NCI-H345 (cell line): ENCODE results near the gene SLF1.
"Not testable (repeated sequence)": the region's sequence is repeated elsewhere in the genome, so short reads cannot be mapped to it uniquely, and the experiment has no call there.

ENCODE experiments used
- DNase-seq: peaks from one replicate; lab custom pipeline; 2025; lab: John Stamatoyannopoulos, UW

Gene SLF1

GRCh38 chr5:94618493-94619328 is at the start of gene SLF1, which contains the start of gene KIAA0825:
SLF1 (plus strand) TSS chr5:94618669; CDS start chr5:94628811, 10,142 bp downstream.
KIAA0825 (minus strand) TSS chr5:94618604; CDS start chr5:94537126, 81,478 bp downstream.
- peak; percentile 89 for DNase-seq

DNA sequence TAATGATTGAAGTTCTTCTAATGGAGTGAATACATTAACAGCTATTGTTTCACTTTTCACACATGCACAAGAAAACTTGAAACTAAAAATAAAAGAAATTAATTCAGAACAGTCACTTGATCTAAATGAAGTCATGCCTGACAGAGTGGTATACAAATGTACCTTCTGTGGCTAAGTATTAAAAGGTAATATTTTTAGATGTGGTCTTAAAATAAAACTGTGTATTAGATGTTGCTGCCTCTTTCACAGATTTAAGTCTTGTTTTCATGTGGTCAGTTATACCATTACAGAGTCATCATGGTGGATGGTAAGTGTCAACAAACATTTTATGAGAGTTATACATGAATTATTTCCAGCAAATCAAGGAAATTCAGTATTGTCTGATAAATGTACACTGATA is 47.1 kb upstream of the SLF1 start:
- DNase-seq = no peak

- not testable (repeated sequence) for DNase-seq
These were observed 45.1 kb upstream of the SLF1 start for GRCh38 chr5:94573349-94573748.

- DNase-seq = no peak
These were observed 43.3 kb upstream of the SLF1 start for GRCh38 chr5:94575196-94575595.

- no peak for DNase-seq
These were observed 40.8 kb upstream of the SLF1 start for GRCh38 chr5:94577466-94578245.

GRCh38 chr5:94595281-94595840 is 23.1 kb upstream of the SLF1 start:
- DNase-seq = no peak

DNA sequence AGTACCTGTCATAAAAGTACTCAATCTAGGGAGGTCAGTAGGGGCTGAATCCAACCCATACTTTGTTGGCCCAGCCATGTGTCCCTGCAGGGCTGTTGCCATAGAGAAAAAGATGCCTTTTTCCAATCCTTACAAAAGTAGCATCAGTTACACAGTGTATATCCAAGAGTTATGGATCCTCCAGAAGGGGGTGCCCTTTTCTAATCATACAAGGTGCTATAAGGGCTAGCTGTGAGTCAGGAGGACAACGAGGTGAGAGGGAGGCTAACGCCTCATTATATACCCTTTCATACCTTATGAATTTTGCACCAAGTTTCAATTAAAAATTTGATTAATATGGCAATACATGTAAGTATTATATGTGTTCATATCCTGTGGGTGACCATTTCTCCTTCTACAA is 4.9 kb upstream of the SLF1 start:
- DNase-seq = no peak

GRCh38 chr5:94614156-94614805 is 4.2 kb upstream of the SLF1 start:
- DNase-seq = no peak

- no peak for DNase-seq
These were observed 2.6 kb upstream of the SLF1 start for GRCh38 chr5:94615862-94616261.

GRCh38 chr5:94618029-94618492 is 408 bp upstream of the SLF1 start:
- DNase-seq = peak; percentile 43

DNA sequence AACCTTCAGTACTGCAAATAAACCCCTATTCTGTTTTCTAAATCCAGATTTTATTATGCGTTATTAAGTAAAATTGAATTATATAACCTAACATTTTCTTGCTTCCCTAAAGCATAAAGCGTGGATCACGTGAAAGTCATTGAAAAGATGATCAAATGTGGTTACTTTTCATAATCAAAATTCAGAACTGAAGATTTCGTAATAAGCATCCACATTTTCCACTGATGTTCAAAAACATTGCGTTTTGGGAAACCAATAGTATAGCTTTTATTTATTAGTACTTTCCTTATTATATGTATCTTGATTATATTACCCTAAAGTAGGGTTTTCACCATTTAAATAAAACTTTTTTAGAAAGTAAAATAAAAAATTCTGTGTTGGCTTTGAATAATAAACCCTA is 1.8 kb downstream of the SLF1 start:
- DNase-seq = no peak

GRCh38 chr5:94621763-94622162 is 3.3 kb downstream of the SLF1 start:
- no peak for DNase-seq

DNA sequence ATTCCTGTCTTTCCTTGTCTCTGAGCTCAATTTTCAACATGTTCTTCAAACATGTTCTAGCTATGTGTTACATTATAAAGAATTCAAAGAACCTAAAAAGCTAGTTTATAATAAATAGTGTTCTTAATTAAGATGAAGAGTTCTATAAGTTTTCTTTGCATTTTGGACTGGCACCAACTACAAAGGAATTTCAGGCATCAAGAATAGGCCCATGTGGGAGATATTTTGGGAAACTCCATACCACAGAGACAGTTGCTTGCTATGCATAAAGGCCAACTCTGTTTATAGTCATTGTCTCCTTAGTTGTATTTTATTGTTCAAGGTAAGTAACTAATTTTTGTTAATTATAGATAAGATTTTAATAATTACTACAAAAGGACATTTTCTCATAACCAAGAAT is 4.5 kb downstream of the SLF1 start:
- no peak for DNase-seq

- no peak for DNase-seq
These were observed 5.4 kb downstream of the SLF1 start for GRCh38 chr5:94623877-94624276.

DNA sequence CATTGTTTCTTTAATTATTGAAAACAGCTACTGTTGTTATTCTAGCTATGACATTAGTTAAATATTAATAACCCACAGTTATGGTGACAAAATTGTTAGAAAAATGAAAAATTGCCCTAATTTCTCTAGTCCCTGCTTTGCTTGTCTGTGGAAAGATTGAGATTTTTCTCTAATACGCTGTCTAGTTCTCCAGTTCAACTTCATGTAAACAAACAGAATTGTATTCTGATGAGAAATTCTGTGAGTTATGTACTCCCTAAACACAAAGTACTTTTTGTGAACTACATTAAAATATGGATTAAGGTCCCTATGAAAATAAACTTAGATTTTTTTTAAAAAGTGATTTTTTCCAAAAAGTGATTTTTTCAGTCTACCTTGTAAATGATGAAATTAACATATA is 8.7 kb downstream of the SLF1 start:
- no peak for DNase-seq

GRCh38 chr5:94632024-94632423 is 13.6 kb downstream of the SLF1 start:
- DNase-seq = no peak

DNA sequence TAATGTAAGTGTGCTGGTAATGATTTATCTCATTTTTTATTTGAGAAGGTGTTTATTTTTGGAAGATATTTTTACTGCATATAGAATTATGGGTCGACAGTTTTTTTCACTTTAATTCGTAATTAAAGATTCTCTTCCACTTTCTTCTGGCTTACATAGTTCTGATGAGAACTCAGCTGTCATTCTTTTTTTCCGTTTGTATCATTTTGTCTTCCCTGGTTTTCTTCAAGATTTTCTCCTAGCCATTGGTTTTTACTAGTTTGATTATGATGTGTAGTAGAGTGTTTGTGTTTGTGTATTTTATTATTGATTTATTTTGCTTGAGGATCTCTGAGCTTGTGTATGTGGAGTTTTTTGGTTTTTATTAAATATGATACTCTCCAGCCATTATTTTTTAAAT is 21.7 kb downstream of the SLF1 start:
- DNase-seq = no peak

DNA sequence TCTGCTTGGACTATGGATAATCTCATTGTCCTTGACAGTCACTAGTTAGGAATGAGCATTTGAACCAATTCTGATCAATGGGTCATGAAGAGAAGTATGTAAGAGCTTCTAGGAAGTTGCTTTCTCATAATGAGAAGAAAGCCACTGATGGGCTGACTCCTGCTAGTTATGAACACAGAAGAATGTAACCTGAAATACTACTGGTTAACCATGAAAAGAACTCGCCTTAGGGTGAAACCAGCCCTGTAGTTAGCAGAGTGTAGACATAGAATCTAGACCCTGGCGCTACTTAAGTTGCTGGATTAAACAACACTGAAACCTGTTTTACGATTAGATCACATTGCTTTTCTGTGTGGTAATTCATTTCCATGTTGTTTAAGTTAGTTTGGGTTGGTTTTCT is 26.6 kb downstream of the SLF1 start:
- DNase-seq = no peak

DNA sequence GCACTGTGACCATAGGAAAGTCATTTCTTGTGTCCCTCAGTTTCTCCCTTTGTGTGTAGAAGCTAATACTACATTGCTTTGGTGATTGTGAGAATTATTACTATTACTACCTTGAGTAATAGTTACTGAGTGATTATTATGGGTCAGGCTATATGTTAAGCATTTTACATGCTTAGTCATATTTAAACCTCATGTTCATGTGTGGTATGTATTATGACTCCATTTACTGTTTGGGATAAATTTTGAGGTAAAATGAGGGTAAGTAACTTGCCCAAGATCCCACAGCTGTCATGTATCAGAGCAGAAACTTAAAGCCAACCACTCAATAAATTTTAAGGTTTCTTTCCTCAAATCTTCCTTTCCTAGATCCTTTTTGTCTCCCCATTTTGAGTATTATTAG is 28.3 kb downstream of the SLF1 start:
- DNase-seq = no peak

DNA sequence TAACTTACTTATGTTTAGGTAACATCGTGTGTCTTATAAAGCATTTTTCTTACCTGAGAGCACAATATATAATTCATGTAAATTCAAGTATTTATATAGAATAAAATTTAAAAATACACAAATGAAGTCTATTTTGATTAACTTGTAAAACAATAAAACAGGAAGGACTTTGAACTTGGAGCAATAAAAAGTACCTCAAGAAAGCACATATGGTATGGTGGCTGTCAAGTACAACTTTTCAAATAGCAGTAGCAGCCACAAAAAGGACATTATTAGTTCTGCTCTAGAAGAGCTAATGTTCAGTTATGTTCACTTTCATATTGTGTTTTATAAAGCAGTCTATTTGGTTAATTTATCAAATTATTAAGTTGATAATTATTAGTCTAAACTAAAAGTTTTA is 31.4 kb downstream of the SLF1 start:
- DNase-seq = no peak

DNA sequence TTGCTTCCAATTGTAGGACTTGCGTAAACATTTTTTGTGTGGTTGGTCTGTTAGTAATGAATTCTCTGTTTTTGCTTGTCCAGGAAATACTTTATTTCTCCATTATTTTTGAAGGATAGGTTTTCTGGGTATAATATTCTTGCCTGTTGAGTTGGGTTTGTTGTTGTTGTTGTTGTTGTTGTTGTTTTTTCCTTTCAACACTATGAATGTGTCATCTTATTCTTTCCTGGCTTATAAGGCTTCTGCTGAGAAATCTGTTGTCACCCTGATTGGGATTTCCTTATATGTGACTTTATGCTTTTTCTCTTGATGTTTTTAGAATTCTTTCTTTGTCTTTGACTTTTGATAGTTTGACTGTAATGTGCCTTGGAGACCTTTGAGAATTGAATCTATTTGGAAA is 39.8 kb downstream of the SLF1 start:
- no peak for DNase-seq

- no peak for DNase-seq
These were observed 42.0 kb downstream of the SLF1 start for GRCh38 chr5:94660506-94660905.
